Measurements from ENCODE around the gene DCX. TPM values are rescaled to one million over a fixed set of nuclear protein-coding genes. Genes with fewer than 3 reads are reported as not detected.
A peak's percentile ranks its signal among the peaks of the same experiment; 100 is the strongest.

Gene DCX
- 0.26 TPM for total RNA-seq (ENCODE audit: unreplicated experiment)
- long read RNA-seq, result 0 reads

DNA sequence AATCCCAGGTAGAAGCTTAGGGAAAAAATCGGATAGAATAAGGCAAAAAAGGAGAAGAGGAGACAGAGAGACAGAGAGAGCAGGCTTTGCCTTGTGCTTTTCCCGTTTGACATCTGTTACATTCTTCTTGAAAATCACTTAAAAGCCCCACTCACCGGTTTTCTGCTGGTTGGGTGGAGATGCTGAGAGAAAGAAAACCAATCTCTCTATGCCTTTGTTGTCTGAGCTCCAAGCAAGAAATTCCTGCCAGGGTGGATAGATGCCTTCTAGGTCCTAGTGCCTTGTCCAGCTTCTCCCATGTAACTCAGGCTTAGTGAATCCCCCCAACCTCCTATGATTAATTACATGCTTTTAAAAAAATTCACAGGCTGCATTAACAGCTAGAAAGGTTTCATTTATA lies at the start of gene DCX:
Gene DCX, minus strand, starts transcription at position 210 of the 400 bp plus-strand sequence. CDS start 1,794 bp downstream, outside the sequence.
- Mint-ChIP-seq H3K4me1 (ENCODE audit: unreplicated experiment) (no peaks in the 10 kb centered on the region), H3K9me3 (ENCODE audit: unreplicated experiment) (no peaks in the 10 kb centered on the region), H3K27me3 (ENCODE audit: unreplicated experiment) (peaks cover 5% of the 10 kb centered on the region), H3K4me3 (ENCODE audit: unreplicated experiment) (no peak within 1 kb of the TSS), H3K27ac (ENCODE audit: unreplicated experiment) (no peak within 1 kb of the TSS), H3K36me3 (ENCODE audit: low read depth, unreplicated experiment) (no peaks in the 10 kb centered on the region)
- DNase-seq (ENCODE audit: low spot score), result no peak
- TF ChIP-seq, protein P1, sequence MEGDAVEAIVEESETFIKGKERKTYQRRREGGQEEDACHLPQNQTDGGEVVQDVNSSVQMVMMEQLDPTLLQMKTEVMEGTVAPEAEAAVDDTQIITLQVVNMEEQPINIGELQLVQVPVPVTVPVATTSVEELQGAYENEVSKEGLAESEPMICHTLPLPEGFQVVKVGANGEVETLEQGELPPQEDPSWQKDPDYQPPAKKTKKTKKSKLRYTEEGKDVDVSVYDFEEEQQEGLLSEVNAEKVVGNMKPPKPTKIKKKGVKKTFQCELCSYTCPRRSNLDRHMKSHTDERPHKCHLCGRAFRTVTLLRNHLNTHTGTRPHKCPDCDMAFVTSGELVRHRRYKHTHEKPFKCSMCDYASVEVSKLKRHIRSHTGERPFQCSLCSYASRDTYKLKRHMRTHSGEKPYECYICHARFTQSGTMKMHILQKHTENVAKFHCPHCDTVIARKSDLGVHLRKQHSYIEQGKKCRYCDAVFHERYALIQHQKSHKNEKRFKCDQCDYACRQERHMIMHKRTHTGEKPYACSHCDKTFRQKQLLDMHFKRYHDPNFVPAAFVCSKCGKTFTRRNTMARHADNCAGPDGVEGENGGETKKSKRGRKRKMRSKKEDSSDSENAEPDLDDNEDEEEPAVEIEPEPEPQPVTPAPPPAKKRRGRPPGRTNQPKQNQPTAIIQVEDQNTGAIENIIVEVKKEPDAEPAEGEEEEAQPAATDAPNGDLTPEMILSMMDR (IDR thresholded peaks at IDR 0.05; ENCODE audit: unreplicated experiment), result no peak

DNA sequence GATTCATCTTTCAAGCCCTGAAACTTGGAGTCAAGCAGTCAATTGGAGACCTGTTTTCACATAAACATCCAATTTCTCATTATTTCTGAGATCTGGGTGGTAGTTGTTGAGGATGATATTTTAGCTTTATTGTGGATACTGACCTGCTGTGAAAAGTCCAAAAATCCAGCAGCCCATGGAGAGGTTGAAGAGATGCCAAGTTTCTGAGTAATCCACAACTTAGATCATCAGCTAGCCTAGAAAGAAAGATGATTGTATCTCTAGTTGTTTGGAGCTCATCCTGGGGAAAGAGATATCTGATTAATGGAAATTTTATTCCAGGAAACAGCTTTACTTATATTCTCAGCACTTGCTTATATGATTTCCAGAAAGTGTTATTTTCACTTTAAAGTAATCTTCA lies 48.6 kb upstream of the DCX start:
- Mint-ChIP-seq H3K27me3 (ENCODE audit: unreplicated experiment) (no peaks in the 10 kb centered on the region), H3K9me3 (ENCODE audit: unreplicated experiment) (no peaks in the 10 kb centered on the region), H3K4me1 (ENCODE audit: unreplicated experiment) (peaks cover 3% of the 10 kb centered on the region), H3K27ac (ENCODE audit: unreplicated experiment) (no peak overlapping the region), H3K4me3 (ENCODE audit: unreplicated experiment) (no peak overlapping the region), H3K36me3 (ENCODE audit: low read depth, unreplicated experiment) (no peaks in the 10 kb centered on the region)
- TF ChIP-seq, protein P1 (IDR thresholded peaks at IDR 0.05; ENCODE audit: unreplicated experiment), result no peak
- DNase-seq (ENCODE audit: low spot score), result no peak

DNA sequence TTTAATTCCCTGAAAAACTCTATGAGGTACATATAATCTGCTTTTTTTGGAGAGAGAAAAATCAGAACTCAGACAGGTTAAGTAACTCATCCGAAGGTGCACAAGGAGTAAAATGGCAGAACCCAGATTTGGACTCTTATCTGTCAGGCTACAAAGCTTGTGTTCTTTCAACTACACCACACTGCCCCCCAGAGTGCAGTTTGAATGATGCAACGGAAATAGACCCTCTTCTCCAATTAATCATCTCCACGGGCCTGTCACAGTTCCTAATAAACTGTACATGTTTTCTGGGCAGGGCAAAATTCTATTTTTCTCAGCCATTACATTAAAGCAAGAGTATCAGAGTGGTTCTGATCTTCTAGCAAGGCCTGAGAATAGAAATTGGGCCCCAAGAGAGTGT lies 35.3 kb upstream of the DCX start:
- TF ChIP-seq, protein P1 (IDR thresholded peaks at IDR 0.05; ENCODE audit: unreplicated experiment), result no peak
- no peak overlapping the region for H3K27ac Mint-ChIP-seq (ENCODE audit: unreplicated experiment)
- no peaks in the 10 kb centered on the region for H3K27me3 Mint-ChIP-seq (ENCODE audit: unreplicated experiment)
- no peak overlapping the region for H3K4me3 Mint-ChIP-seq (ENCODE audit: unreplicated experiment)
- DNase-seq (ENCODE audit: low spot score), result peak; percentile 36
- H3K36me3 Mint-ChIP-seq (ENCODE audit: low read depth, unreplicated experiment), result no peaks in the 10 kb centered on the region
- H3K4me1 Mint-ChIP-seq (ENCODE audit: unreplicated experiment), result no peaks in the 10 kb centered on the region
- no peaks in the 10 kb centered on the region for H3K9me3 Mint-ChIP-seq (ENCODE audit: unreplicated experiment)

DNA sequence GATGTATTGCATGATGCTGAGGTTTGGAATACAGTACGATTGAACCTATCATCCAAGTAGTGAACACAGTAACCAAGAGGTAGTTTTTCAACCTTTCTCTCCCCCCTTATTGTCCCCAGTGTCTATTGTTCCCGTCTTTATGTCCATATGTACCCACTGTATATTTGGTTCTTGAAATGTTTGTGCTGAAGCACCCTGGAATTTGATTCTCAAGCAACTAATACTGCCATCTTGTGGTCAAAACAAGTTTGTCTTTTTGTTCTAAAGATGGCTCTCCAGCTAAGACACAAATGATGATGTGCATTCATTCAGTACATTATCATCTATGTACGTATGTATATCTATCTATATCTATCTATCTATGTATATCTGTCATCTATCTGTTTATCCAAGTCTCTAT lies 33.5 kb upstream of the DCX start:
- Mint-ChIP-seq H3K9me3 (ENCODE audit: unreplicated experiment) (no peaks in the 10 kb centered on the region), H3K27me3 (ENCODE audit: unreplicated experiment) (no peaks in the 10 kb centered on the region), H3K4me1 (ENCODE audit: unreplicated experiment) (no peaks in the 10 kb centered on the region), H3K4me3 (ENCODE audit: unreplicated experiment) (no peak overlapping the region), H3K27ac (ENCODE audit: unreplicated experiment) (no peak overlapping the region), H3K36me3 (ENCODE audit: low read depth, unreplicated experiment) (no peaks in the 10 kb centered on the region)
- TF ChIP-seq, protein P1 (IDR thresholded peaks at IDR 0.05; ENCODE audit: unreplicated experiment), result peak; percentile 55
- peak; percentile 2 for DNase-seq (ENCODE audit: low spot score)

DNA sequence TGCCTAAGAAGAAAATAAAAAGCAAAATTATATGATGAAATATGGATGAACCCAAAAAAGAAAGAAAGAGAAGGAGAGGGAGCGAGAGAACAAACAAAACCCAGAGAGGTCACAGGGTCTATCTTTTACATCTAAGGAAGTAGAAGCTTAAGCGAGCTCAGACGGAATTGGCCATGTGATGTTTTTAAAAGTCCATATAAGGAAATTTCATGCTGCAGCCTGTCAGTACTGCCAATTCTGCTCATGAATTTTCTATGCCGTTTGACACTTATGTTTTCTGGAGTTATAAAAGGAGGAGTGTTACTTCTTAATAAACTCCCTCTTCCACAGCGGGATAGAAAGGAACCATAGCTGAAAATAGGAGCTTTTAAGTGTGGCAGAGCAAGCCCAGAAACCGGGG lies 32.9 kb upstream of the DCX start:
- Mint-ChIP-seq H3K36me3 (ENCODE audit: low read depth, unreplicated experiment) (no peaks in the 10 kb centered on the region), H3K9me3 (ENCODE audit: unreplicated experiment) (no peaks in the 10 kb centered on the region), H3K27me3 (ENCODE audit: unreplicated experiment) (no peaks in the 10 kb centered on the region), H3K27ac (ENCODE audit: unreplicated experiment) (no peak overlapping the region), H3K4me3 (ENCODE audit: unreplicated experiment) (no peak overlapping the region), H3K4me1 (ENCODE audit: unreplicated experiment) (no peaks in the 10 kb centered on the region)
- TF ChIP-seq, protein P1 (IDR thresholded peaks at IDR 0.05; ENCODE audit: unreplicated experiment), result no peak
- DNase-seq (ENCODE audit: low spot score), result no peak
